Panc1 (cell line): ENCODE results near the gene CRELD2.

Source experiments
- CTCF ChIP-seq: fragments of 450-650 bp; IDR thresholded peaks from 2 replicates; pipeline ENCODE4 v1.5.1; 2017; ENCODE audit warnings: mild to moderate bottlenecking
- POLR2AphosphoS5 ChIP-seq: IDR thresholded peaks from 2 replicates; pipeline ENCODE4 v1.6.1; 2012; ENCODE audit warnings: mild to moderate bottlenecking, low read depth, low read length, moderate library complexity
- SIN3A ChIP-seq: IDR thresholded peaks from 2 replicates; pipeline ENCODE4 v1.6.1; 2012; ENCODE audit warnings: low read depth, mild to moderate bottlenecking, low read length, moderate library complexity, borderline replicate concordance; ENCODE audit not compliant: insufficient read depth
- TCF7L2 ChIP-seq: IDR thresholded peaks from 2 replicates; pipeline ENCODE4 v1.6.1; 2011; ENCODE audit warnings: mild to moderate bottlenecking, low read depth, low read length, inconsistent platforms
- TF ChIP-seq, protein P1 (sequence below), 2 experiments: IDR thresholded peaks; 2 replicates each; pipeline ENCODE4 v1.6.1; 2011 to 2012; ENCODE audit warnings: low read depth in 2 of 2, control low read depth in 1 of 2, low read length in 1 of 2, mild to moderate bottlenecking in 1 of 2, moderate library complexity in 1 of 2; ENCODE audit not compliant: insufficient read depth in 1 of 2

DNA sequence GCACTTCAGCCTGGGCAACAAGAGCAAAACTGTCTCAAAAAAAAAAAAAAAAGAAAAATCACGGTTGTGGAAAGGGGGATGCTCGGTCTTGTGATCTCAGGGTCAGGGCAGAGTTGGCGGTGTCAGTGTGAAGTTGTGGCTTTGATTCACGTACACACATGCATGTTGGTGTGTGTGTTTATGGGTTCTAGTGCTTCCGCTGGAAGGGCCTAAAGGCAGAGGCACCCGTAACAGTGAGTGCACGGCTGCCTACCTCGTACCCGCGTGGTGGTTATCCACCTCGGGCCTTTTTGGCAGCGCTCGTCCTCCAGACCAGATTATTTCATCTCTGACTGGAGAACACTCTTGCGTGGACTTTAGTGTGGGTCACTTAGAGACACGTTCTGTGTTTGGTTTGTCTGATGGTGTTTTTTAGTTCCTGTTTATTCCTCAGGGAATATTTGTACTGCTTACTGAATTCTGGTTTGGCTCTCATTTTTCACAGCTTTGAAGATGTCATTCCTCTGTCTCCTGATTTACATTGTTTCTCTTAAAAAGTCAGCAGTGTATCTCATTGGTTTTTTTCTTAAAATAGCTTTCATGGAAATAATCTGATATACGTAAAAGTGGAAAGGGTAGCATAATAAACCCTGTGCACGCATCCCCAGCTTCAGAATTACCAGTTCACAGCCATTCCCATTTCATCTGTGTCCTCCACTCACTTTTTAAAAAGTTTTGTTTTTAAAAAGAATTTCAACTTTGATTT lies 49.2 kb upstream of the CRELD2 start:
- TF ChIP-seq CTCF (no peak), POLR2AphosphoS5 (no peak), TCF7L2 (no peak), SIN3A (no peak)
- TF ChIP-seq, protein P1, sequence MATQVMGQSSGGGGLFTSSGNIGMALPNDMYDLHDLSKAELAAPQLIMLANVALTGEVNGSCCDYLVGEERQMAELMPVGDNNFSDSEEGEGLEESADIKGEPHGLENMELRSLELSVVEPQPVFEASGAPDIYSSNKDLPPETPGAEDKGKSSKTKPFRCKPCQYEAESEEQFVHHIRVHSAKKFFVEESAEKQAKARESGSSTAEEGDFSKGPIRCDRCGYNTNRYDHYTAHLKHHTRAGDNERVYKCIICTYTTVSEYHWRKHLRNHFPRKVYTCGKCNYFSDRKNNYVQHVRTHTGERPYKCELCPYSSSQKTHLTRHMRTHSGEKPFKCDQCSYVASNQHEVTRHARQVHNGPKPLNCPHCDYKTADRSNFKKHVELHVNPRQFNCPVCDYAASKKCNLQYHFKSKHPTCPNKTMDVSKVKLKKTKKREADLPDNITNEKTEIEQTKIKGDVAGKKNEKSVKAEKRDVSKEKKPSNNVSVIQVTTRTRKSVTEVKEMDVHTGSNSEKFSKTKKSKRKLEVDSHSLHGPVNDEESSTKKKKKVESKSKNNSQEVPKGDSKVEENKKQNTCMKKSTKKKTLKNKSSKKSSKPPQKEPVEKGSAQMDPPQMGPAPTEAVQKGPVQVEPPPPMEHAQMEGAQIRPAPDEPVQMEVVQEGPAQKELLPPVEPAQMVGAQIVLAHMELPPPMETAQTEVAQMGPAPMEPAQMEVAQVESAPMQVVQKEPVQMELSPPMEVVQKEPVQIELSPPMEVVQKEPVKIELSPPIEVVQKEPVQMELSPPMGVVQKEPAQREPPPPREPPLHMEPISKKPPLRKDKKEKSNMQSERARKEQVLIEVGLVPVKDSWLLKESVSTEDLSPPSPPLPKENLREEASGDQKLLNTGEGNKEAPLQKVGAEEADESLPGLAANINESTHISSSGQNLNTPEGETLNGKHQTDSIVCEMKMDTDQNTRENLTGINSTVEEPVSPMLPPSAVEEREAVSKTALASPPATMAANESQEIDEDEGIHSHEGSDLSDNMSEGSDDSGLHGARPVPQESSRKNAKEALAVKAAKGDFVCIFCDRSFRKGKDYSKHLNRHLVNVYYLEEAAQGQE (IDR thresholded peaks at IDR 0.05; ENCODE audit: insufficient read depth in 1 of 2, low read depth in 2 of 2, low read length in 1 of 2): no peak
